GM12892 (cell line): ENCODE data around the gene CFL1.

ENCODE experiments used
- POLR2A ChIP-seq: IDR thresholded peaks from 2 replicates; pipeline ENCODE4 v1.6.1; 2011; ENCODE audit warnings: low read depth, low read length, control low read depth
- POLR2AphosphoS5 ChIP-seq: IDR thresholded peaks from 2 replicates; pipeline ENCODE4 v1.6.1; 2011; ENCODE audit warnings: low read depth, low read length, control low read depth
- TAF1 ChIP-seq: IDR thresholded peaks from 2 replicates; pipeline ENCODE4 v1.6.1; 2011; ENCODE audit warnings: low read depth, mild to moderate bottlenecking, control low read depth, low read length, borderline replicate concordance

DNA sequence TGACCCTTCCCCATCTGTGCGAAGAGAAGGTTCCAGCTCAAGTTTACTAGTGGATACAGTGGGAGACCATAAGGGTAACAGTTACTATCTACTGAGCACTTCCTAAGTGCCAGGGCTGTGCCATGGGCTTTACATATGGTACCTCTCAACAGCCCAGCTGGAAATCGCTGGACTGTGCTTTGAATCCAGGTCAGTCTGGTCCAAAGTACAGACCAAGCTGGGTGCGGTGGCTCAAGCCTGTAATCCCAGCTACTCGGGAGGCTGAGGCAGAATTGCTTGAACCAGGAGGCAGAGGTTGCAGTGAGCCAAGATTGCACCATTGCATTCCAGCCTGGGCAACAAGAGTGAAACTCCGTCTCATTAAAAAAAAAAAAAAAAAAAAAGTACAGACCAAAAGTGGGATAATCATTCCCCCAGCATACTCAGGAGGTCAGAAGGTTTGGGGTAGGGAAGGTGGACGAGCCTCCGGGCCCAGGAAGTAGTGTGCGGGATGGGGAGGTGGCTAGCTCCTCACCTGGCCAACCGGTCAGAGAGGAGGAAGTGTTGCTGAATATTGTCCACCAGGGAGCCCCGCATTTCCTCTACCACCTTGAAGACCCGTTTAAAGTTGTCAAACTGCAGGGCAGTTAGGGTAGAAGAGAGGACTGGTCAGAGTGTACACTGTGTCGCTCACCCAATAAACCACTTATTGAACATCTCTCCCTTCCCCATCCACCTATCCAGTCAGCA is 28.0 kb upstream of the CFL1 start:
- no peak for TF ChIP-seq POLR2A
- no peak for TF ChIP-seq TAF1
- no peak for TF ChIP-seq POLR2AphosphoS5
